GM23248 (cell line): ENCODE data around the gene PIP5KL1.

ENCODE experiments used
- EZH2 ChIP-seq: fragments of 200-600 bp; sonication (generic); IDR thresholded peaks from 2 replicates; pipeline ENCODE4 v1.6.1; 2018; ENCODE audit warnings: antibody characterized with exemption, mild to moderate bottlenecking; ENCODE audit not compliant: insufficient read depth, poor library complexity, severe bottlenecking
- EZH2phosphoT487 ChIP-seq: fragments of 200-600 bp; sonication (generic); IDR thresholded peaks from 2 replicates; pipeline ENCODE4 v1.6.1; 2018; ENCODE audit warnings: antibody characterized with exemption, moderate library complexity, mild to moderate bottlenecking, low read depth; ENCODE audit not compliant: insufficient read depth

GRCh38 chr9:127927988-127928675, 2.4 kb downstream of the PIP5KL1 start:
- no peak for TF ChIP-seq EZH2
- no peak for TF ChIP-seq EZH2phosphoT487
